Middle frontal gyrus (tissue), 1 donor: ENCODE data around the gene GPRC5C.

Source experiments
- DNase-seq: peaks from one replicate; pipeline ENCODE4 v3.0.0-alpha.2; 2015; ENCODE audit warnings: low spot score; ENCODE audit errors: extremely low spot score

Gene GPRC5C

DNA sequence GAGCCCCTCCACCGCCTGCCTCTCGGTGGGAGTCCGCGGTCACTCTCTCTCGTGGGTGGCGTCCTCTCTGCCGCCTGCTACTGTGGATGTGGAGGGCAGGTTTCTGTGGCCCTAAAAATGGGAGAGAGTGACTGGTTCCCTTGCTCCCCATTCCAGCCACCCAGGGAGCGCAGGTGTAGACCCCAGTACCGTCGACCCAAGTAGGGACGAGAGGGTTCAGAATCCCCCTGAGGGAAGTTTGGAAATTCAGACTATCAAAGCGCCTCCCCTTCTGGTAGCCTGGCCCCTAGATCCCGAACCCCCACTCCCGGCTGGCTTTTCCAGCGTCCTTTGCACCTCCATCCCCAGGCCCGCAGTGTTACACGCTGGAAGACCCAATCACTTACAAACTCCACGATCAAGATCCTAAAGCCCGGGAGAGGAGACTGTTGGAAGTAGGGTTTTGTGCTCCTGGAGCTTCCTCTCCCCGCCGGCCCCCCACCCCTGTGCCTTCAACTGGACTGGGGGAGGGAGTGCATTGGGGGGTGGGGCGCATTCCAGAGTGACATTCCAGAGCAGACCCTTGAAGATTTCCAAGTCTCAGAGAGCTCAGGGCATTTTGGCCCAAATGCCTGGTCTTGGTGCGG, 991 bp downstream of the GPRC5C start:
- DNase-seq, result no peak

DNA sequence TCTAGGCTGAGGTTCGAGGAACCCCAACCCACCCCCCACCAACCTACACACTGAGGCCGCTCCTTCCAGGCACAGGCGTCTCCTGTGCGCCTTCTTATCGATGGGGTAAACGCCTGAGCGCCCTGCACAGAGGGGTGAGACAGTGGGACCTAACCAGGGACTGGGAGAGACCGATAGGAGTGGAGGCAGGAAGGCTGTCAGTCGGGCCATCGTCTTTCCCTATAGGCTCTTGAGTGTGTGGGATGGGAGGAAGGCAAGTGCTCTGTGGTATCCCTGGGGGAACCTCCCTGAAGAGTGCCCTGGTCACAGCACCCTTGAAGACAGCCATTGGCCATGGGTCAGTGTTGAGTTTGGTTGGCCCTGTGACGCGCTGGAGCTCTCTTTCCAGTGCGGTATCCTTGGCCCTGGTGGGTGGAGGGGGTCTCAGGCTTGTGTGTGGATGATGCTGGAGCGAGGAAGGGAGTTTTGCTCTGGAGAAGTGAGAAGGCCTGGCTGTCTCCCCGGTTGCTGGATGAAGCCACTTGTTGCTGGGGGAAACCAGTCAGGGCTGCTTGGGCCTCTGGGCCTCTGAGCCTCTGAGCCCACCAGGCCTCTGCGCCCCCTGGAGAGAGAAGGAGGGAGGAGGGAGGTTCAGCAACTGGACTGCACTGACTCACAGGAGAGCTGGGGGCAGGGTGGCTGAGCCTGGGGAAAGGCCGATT, 1.7 kb downstream of the GPRC5C start:
- no peak for DNase-seq

DNA sequence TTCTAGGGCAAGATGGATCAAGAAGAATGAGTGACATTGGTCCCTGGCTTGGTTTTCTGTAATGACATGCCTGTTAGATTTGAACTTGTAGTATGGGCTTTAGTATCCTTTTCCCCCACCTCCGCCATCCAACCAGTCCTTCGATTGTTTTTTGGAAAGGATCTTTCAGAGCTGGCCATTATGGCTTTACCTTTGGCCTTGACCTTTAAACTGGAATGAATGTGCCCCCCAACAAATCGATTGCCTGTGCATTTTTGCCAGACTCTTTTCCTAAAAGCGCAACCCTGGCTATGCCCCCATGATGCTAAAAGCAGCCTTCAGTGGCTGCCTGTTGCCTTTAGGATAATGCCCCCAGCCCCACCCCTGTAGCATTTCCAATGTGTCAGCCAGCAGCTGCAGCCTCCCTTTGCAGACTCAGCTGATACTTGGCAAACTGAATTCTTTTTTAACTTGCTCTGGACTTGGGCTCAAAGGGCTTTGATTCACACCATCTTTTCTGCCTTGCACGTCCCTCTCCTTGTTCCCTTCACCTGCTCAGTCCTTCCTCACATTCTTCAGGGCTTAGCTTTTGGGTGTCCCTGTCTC, 4.0 kb downstream of the GPRC5C start:
- DNase-seq, result no peak

DNA sequence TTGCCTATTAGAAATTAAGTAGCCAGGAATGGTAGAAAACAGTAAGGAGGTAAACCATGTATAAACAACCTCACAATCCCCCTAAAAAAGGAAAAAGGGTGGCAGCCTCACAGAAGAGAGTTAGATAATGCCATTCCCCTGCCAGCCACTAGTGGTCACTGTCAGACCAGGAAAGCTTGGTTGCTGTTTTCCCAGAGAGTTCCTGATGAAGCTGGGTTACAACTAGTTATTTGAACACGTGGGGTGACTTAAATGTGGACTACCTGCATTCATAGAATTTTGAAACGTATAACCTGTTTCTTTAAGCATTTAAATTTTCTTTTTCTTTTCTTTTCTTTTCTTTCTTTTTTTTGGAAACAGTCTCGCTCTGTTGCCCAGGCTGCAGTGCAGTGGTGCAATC, 5.8 kb downstream of the GPRC5C start:
- DNase-seq, result no peak

DNA sequence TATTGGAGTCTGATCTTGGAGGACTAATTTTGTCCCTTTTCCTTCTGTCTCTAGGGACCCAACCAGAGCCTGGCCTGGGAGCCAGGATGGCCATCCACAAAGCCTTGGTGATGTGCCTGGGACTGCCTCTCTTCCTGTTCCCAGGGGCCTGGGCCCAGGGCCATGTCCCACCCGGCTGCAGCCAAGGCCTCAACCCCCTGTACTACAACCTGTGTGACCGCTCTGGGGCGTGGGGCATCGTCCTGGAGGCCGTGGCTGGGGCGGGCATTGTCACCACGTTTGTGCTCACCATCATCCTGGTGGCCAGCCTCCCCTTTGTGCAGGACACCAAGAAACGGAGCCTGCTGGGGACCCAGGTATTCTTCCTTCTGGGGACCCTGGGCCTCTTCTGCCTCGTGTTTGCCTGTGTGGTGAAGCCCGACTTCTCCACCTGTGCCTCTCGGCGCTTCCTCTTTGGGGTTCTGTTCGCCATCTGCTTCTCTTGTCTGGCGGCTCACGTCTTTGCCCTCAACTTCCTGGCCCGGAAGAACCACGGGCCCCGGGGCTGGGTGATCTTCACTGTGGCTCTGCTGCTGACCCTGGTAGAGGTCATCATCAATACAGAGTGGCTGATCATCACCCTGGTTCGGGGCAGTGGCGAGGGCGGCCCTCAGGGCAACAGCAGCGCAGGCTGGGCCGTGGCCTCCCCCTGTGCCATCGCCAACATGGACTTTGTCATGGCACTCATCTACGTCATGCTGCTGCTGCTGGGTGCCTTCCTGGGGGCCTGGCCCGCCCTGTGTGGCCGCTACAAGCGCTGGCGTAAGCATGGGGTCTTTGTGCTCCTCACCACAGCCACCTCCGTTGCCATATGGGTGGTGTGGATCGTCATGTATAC, 8.0 kb downstream of the GPRC5C start:
- no peak for DNase-seq

DNA sequence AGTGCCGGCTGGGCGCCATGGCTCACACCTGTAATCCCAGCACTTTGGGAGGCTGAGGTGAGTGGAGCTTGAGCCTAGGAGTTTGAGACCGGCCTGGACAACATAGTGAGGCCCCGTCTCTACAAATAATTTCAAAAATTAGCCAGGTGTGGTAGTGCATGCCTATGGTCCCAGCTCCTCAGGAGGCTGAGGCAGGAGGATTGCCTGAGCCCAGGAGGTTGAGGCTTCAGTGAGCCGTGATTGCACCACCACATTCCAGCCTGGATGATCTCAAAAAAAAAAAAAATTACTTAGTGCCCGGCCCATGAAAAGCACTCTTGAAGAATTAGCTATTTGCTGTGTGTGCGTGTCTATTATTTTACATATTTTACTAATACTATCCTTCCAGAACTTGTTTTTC, 9.6 kb downstream of the GPRC5C start:
- no peak for DNase-seq

DNA sequence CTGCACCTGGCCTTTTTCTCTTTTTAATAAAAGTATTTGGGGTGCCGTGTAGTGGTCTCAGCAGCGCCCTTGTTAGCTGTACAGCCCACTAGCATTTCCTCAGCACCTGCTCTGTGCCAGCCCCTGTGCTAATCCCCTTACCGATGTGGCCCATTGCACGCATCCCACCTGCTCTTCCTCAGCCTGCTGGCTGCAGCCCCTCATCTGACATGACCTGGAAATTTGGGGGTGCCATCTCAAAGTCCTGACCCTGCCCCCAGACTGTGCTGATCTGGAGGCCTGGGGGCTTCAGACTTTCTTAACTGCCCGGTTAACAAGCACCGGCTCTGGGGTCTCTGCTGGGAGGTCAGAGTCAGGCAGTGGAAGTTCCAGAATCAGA, 10.4 kb downstream of the GPRC5C start:
- DNase-seq, result no peak

DNA sequence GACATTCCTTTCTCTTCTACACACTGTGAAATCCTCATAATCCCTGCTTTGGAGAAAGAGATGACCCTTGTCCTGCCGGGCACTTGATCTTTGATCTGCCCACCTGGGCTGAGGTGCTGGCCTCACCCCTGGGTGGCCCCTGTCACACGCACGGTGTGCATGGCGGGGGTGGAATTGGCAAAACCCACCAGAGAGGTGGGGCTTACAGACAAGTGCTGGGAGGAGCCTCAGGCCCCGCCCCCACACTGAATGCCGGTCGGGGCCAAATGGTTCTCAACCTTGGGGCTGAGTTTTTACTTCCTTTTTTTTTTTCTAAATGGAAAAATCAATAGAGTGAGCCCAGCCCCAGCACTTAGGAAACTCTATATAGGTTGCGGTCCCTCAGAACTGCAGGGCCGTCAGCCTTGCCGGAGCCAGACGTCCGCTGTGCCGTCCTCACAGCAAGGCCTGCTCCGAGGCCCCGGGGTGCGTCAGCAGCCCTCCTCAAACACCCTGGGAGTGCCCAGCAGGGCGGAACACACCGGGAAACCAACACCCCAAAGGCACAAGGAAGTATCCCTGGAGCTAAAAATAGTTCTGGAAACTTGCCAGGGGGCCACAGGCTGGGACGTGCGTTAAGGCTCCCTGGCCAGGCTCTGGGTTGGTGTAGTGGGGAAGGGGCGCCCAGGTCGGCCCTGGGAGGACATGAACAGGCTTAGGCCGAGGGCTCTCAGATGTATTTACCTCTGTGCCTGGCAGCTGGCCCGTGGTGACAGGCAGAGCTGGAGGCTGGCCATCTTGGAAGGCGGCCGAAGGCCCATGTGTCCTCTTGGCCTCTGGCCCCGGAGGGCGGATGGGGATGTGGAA, 11.0 kb downstream of the GPRC5C start:
- DNase-seq, result no peak

DNA sequence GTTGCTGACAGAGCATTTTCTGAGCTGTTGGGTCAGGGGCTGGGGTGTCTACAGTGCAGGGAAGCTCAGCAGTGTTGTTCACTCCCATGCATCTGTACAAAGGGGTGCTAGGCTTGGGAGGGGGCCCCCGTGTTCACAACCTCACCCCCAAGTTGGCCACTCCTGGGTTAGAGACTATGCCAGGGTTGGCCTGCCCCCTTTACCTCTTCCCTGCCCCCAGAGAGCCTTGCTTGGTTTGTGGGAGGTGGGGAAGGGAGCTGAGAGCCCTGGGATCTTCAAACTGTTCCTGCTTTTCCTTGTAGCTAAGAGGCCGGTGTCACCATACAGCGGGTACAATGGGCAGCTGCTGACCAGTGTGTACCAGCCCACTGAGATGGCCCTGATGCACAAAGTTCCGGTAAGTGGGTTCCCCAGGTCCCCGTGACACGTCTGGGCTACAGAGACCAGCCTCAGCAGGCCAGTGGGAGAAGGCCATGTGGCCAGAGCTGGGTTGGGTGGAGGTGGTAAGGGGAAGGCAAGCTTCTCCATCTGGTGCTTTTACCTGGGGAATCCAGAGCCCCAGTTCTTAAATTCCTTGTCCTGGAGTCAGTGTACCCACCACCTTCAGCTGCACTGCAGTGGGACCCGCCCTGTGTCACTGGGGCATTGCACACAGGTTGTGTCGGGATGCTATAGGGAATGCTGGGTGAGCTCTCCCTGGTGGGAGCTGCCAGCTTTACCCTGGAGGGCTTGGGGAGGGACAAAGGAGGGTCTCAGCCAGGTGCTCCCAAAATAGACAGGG, 11.8 kb downstream of the GPRC5C start:
- no peak for DNase-seq

DNA sequence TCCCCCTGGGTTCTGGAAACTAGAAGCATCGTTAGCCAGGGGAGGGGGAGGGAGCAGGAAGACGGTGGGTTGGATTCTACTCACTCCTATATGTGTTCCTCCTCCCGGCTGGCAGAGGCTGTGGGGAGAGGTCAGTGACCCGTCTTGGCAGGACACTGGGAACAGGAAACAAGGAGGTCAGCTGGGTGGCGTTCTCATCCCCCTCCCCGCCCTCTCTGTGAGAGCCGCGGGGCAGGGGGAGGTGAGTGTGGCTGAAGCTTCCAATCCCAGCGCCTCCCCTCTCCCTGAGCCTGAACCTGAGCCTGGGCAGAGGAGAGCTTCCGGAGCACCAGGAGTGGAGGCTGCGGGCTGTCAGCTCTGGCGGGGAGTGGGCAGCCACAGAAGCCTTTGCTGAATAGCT, 12.5 kb downstream of the GPRC5C start:
- no peak for DNase-seq

DNA sequence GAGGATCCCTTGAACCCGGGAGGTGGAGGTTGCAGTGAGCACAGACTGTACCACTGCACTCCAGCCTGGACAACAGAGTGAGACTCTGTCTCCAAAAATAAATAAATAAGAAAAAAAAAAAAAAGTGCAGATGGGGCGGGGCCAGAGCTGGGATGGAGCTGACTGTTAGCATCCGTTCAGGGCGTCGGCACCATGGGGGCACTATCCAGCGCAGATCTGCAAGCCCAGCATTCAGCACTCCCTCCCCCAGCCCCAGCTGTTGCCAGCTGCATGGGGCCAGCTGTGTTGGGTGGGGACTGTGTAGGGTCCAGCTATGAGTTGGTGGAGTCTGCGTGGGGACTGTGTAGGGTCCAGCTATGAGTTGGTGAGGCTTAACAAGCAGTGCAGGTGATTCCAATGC, 13.3 kb downstream of the GPRC5C start:
- no peak for DNase-seq

DNA sequence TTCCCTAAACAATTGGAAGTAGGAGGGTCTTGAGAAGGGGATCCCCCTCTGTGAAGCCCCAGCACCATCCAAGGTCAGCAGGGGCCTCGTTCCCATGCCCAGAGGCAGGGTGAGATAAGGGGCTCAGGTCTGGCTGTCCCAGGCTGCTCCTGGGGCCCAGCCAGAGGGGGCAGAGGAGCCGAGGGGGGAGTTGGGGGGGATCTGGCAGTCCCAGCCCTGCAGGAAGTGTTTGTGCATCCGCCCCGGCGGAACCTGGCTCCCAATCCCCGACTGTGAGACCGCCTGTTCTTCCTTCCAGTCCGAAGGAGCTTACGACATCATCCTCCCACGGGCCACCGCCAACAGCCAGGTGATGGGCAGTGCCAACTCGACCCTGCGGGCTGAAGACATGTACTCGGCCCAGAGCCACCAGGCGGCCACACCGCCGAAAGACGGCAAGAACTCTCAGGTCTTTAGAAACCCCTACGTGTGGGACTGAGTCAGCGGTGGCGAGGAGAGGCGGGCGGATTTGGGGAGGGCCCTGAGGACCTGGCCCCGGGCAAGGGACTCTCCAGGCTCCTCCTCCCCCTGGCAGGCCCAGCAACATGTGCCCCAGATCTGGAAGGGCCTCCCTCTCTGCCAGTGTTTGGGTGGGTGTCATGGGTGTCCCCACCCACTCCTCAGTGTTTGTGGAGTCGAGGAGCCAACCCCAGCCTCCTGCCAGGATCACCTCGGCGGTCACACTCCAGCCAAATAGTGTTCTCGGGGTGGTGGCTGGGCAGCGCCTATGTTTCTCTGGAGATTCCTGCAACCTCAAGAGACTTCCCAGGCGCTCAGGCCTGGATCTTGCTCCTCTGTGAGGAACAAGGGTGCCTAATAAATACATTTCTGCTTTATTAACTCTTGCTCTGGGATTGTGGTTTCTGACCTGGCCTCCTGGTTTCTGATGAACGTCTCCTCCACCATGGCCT, 14.9 kb downstream of the GPRC5C start:
- DNase-seq, result no peak

DNA sequence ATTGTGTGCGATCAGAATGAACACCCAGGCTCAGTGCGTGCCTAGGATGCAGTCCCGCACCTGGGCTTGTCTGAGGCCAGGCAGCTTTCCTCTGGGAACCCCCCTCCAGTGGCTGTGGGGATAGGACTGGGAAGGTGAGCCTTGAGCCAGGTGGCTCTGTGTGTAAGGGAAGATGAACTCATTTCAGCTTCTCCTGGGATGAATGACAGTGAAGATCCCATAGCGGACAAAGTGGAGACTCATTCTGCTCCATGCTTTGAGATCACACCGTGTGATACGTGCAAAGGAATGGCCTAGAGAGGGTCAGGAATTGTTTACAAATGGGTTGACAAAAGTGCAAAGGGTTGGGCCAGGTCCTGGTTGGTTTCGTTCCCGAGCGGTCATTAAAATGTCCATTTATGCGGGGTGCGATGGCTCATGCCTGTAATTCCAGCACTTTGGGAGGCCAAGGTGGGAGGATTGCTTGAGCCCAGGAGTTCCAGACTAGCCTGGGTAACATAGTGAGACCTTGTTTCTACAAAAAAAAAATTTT, 15.8 kb downstream of the GPRC5C start:
- no peak for DNase-seq

DNA sequence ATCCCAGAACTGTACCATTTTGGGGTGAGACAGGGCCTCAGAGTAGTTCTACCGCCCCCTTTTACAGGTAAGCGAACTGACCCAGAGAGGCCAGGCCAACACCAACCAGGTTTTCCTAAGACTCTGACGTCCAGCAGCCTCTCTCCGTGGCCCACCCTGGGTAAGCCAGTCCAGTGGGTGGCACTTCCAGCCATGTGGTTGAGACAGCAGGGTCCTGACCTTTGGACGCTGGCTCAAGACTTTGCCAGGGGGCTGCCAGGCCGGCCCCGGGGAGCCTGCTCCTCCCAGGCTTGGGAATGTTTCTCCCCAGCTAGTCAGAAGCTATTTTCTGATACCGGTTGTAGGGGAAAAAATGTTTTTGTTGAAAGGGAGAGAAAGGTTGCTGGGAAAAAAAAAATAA, 16.9 kb downstream of the GPRC5C start:
- no peak for DNase-seq

DNA sequence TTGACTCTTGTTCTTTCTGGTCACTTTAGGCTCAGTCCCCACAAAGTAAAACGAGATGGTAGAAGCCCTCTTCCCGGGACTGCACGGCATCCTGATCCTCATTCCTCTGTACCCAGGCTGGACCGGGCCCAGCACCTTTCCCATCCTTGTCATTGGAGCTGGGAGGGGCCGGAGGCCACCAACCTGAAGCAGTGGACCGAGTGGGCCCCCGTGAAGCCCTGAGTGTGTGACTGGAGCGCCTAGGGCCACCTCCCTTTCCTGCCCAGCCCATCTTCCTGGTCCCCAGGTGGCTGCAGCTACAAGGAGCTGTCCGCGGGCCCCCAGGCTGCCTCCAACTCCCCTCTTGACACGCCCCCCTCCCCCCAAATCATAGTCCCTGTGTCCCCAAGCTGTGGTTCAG, 17.4 kb downstream of the GPRC5C start:
- DNase-seq, result no peak

DNA sequence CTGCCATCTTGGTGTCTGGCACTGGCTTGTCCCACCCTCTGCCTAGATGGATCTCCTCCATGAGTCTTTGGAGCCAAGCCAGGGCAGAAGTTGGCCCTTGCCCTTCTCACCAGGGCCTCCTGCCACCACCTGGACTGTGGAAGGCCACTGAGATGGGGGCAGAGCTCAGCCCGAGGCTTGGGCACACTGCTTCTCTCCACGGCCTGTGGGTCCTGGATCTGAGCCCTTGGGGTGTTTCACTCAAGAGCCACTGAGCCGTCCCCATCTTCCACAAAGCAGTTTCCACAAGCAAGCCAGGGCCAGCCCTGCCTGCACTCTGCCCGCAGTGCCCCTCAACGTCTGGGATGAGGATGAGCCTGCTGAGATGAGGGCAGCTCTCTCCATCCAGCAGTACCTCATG, 17.9 kb downstream of the GPRC5C start:
- no peak for DNase-seq

DNA sequence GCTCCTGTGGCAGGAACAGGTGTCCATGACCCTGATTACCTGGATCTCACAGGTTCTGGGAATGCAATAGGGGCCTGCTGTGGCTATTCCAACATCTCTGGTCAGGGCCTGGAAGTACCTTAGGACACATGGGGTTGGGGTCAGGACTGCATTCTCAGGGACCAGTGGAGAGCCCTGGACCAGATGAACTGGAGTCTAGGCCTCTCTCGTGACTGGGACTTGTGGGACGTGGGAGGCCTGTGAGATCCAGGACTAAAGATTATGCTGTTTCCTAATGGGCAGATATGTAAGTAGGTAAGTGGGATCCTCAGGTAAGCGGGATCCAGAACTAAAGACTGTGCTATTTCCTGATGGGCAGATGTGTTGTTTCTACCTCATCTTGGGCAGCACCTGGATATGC, 18.3 kb downstream of the GPRC5C start:
- no peak for DNase-seq

DNA sequence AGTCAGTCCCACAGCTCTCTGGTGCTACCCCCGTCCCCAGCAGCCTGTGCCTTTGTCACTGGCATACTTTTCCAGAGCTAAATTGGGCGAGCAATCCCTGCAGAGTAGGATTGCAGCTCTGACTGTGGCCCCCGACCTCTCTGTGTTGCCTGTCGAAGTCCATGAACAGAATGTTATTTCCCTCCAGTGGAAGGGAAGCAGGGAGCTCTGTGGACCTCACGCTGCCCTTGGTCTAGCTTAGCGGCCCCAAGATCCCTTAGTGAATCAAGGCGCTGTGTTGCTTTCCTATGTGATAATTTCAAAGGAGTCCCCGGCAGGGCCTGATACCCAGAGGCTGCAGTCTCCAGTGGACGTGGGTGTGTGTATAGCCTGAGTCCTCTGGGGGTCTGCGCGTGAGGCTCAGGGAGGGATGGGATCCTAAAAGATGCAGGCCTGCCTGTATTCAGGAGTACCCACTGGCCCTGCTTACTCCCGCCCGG, 19.1 kb downstream of the GPRC5C start:
- DNase-seq, result no peak

DNA sequence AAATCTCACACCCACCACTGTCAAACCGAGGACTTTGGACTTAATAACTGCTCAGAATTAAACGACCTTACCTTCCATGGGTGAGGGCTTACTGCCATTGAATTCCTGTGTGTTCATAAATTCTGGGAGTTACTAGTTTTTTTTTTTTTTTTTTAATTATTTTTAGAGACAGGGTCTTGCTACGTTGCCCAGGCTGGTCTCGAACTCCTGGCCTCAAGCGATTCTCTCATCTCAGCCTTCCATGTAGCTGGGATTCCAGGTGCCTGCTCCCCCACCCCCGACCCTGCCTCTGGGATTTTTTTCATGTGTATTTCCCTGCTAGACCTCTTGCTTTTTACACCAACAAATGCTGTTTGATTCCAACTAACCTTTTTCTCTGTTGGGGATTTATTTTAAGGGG, 19.7 kb downstream of the GPRC5C start:
- DNase-seq, result no peak
